Glomerular visceral epithelial cell (primary cell): Measurements from ENCODE around the gene LIMS2.

ENCODE experiments used
- DNase-seq: peaks from one replicate; pipeline ENCODE4 v3.0.0-alpha.2; 2016; ENCODE audit errors: extremely low spot score

LIMS2 gene

DNA sequence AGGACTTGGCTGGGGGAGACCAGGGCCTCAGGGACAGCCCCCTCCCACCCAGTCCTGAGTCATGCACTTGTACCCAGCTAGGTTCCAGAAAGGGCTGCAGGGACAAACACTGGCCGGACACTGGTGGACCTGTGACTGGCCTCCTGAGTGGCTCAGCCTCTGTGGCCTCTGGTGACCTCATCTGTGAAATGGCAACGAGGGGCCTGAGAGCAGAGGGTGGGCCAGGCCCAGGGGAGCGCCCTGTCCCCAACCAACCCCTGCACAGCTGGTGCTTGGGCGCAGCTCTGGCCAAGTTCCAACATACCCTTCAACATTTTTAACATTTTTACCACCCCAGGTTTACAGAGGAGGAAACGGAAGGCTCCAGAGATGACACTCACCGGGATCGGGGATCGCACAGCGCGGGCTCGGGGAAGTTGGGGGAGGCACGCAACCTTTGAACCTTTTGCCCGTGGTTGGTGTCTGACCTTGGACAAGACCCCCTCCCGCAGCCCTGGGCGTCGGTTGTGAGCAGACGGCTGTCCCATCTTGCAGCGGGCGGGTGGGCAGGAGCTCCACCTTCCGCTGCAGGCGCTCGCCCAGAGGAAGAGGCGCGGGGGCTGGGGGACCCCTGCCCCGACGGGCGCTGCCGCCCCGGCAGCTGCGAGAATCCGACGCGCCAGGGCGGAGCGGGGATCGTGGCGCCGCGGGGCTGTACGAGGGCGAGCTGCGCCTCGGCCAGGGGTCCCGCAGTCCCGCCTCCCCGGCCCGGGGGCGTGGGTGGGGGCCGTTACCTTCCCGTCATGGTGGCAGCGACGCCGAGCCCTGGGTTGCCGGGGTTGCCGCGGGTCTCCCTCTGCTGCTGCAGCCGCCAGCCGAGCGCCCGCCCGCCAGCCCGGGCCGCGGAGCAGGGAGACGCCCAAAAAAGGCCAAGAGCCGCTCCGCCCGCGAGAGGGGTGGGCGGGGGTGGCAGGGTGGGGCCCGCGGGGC is 805 bp downstream of the LIMS2 start:
- DNase-seq: peak; percentile 14

DNA sequence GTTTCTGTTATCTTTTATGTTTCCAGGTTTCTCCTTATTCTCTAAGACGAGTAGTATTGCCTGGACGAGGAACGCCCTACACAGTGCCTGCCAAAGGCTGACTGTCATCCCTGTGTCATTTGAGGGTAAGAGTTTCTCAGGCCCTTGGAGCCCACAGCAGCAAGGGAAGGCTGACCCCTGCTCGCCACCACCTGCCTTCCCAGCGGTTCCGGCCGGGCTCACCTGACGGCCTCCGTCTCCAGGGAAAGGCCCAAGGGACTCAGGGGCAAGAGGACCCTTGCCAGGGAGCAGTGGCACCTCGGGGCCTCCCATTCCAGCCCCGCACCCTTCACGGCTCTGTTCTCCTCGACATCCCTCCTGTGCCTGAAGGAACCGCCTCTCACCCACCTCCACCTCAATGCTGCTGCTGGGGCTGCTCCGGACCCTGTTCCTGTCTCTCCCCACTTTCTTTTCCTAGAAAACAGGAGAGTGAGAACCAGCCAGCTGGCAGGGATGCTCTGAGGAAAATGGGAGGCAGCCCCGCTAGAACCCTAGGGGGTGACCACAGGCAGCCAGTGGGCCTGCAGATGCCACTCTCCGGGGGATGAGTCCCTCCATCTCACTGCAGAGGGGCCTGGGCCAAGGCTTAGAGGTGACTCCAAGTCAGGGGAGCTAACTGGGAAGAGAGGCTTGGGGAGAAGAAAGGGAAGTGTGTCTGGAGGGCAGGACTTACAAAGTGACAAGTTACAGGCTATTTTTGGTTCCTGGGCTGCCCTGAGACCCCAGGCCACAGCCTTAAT is 1.9 kb downstream of the LIMS2 start:
- peak; percentile 18 for DNase-seq

GRCh38 chr2:127672341-127673224 is 2.7 kb downstream of the LIMS2 start:
- DNase-seq: no peak

DNA sequence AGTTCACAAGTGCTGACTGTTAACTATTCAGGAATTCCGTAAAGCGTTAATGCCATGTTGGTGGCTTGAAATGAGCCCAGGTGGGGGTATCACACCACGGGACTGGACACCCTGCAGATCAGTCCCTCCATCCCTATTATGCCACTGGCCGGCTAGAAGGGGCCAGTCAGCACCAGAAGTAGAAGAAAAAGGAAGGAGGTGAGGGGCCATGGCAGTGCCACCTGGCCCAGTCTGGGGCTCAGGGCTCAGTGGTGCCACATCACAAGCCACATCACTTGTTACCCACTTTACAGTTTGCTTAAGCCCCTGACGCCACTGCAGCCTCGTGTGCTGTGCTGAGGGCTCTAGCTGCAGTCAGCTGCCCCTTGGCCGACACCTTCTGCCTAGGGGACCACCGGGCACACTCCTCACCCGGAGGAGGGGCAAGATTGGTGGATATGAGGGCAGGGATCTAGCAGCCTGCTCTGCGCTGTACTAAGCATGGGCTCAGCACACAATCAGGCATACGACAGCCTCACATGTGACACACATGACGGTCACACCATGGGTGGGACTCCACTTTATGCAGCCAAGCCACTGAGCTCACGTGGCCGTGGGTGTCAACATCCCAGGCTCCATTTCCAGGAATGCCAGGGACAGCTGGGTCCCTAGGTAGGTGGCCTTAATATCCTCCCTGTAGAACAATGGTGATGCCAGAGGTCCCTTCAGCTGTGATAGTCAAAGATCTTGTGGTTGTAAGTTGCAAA is 3.6 kb downstream of the LIMS2 start:
- DNase-seq: no peak

- no peak for DNase-seq
These were observed 4.4 kb downstream of the LIMS2 start for GRCh38 chr2:127670957-127671290.

- DNase-seq: no peak
These were observed 5.0 kb downstream of the LIMS2 start for GRCh38 chr2:127670055-127670956.

GRCh38 chr2:127669056-127669455 is 6.3 kb downstream of the LIMS2 start:
- no peak for DNase-seq

GRCh38 chr2:127665267-127665893 is 9.9 kb downstream of the LIMS2 start:
- no peak for DNase-seq

DNA sequence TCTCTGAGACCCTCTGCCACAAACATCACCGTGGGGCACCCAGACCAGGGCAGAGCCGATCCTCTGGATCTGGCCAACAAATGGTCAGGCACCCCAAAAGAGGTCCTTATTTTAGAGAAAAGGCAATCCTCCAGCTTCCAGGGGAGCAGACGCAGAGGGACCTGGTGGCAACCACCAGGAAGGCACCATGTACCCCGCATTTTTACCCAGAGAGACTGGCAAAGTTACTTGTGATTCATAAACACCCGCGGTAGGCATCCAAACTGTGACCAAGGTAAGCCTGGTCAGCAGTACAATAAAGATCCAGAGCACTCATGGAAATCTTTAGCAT is 10.5 kb downstream of the LIMS2 start:
- no peak for DNase-seq

GRCh38 chr2:127664065-127664894 is 11.1 kb downstream of the LIMS2 start:
- DNase-seq: no peak

DNA sequence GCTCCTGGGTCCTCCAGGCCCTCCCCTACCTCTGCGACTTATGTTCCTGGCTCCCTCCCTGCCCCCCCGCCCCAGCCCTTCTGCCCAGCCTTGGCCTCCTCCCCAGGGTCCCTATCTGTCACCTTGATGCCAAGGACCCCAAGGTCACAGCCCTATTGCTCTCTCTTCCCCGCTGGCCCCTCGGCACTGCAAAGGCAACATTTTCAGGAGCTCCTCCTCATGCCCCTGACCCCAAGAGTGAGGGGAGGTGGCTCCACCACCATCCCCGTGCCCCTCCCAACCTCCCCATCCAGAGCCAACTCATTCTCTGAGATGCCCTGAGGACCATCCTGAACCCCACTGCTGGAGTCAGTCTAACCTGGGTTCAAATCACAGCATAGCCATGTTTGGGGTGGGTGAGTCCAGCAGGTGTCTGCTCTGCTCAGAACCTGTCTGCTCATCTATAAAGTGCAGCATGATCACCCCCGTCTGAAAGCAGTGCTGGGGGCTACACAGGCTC is 11.7 kb downstream of the LIMS2 start:
- no peak for DNase-seq

DNA sequence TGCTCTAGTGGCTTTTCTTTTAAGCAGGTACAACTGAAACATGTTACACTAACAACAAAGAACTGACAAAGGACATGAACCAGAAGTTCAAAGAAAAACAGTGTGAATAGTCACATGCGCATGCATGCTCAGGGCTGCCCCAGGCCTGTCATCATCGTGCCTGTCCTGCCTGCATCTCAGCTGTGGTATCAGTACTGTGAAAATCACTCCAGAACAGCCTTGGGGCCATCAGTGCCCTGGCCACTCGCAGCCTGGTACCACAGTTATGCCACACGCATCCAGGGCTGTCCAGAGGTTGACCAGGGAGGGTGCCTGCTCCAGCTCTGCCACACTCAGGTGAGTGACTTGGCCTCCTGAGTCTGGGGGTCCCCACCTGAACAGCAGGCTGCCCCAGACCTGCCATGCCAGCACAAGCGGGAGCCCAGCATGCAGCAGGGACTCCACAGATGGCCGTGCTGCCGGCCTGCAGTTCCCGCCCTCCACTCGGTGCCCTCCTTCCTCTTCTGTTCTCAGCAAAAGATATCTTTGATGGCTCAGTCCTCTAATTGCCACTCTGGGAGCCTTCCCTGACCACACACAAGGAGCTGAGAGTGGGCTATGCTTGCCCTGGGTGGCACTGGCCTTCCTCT is 12.3 kb downstream of the LIMS2 start:
- no peak for DNase-seq

- DNase-seq: no peak
These were observed 13.3 kb downstream of the LIMS2 start for GRCh38 chr2:127661949-127662510.

DNA sequence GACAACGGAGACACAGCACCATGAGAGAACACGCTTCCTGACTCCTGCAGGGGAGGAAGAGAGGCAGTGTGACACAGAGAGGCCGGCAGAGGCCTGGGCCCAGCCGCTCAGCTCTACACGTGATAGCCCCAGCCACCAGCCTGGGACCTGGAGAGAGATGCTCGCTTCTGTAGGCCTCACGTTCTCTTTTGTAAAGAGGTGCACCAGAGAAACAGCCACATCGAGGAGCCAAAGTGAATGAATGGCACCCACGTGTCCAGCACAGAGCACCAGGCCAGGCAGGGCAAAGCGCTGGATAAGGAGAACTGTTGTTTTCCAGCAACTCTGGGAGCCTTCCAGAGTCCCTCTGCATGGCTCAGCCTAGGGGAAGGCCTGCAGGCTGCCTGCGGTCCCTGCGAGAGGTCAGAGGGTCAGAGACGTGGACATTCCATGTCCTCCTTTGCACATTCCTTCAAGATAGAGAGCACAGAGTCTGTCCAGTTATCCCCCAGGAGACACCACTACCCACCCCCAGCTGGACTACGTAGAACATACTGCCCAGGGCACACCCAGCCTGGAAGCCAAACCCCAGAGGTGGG is 14.2 kb downstream of the LIMS2 start:
- DNase-seq: no peak

DNA sequence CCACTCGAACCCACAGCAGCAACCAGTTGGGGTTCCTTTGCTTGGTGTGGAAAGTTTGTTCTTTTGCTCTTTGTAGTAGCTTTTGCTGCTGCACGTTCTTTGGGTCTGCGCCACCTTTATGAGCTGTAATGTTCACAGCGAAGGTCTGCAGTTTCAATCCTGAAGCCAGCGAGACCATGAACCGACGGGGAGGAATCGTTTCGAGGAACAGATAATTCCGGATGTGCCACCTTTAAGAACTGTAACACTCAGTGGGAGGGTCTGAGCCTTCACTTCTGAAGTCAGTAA is 15.1 kb downstream of the LIMS2 start:
- no peak for DNase-seq

GRCh38 chr2:127659408-127660290 is 15.7 kb downstream of the LIMS2 start:
- no peak for DNase-seq
